Nephron progenitor cell (in vitro differentiated cells): ENCODE data around the gene MAGEF1.

Experiments
- DNase-seq: peaks from one replicate; pipeline ENCODE4 v3.0.0; 2021
- H3K27ac Mint-ChIP-seq: 2 replicates; pipeline ENCODE4 v1.8.0; 2021; ENCODE audit warnings: mild to moderate bottlenecking, moderate library complexity, mixed read lengths
- H3K27me3 Mint-ChIP-seq: 2 replicates; pipeline ENCODE4 v1.8.0; 2021; ENCODE audit warnings: mild to moderate bottlenecking, low read depth, mixed read lengths; ENCODE audit not compliant: poor library complexity
- H3K36me3 Mint-ChIP-seq: 2 replicates; pipeline ENCODE4 v1.8.0; 2021; ENCODE audit warnings: low read depth, mixed read lengths
- H3K4me1 Mint-ChIP-seq: 2 replicates; pipeline ENCODE4 v1.8.0; 2021; ENCODE audit warnings: mixed read lengths
- H3K4me3 Mint-ChIP-seq: 2 replicates; pipeline ENCODE4 v1.8.0; 2021; ENCODE audit warnings: mild to moderate bottlenecking, moderate library complexity, mixed read lengths
- H3K9me3 Mint-ChIP-seq: 2 replicates; pipeline ENCODE4 v1.8.0; 2021; ENCODE audit warnings: mild to moderate bottlenecking, moderate library complexity, mixed read lengths
- CTCF ChIP-seq: fragments of 200-600 bp; sonication (generic); IDR thresholded peaks from 2 replicates; pipeline ENCODE4 v1.5.0; 2021; ENCODE audit warnings: antibody characterized with exemption

Gene MAGEF1

GRCh38 chr3:184728010-184728527, 16.2 kb upstream of the MAGEF1 start:
- no peak for DNase-seq
- H3K4me1 Mint-ChIP-seq, result peaks cover 67% of the 10 kb centered on the region
- no peak overlapping the region for H3K27ac Mint-ChIP-seq
- TF ChIP-seq CTCF, result no peak
- no peak overlapping the region for H3K4me3 Mint-ChIP-seq
- H3K9me3 Mint-ChIP-seq, result no peaks in the 10 kb centered on the region
- H3K36me3 Mint-ChIP-seq, result peaks cover 3% of the 10 kb centered on the region
- H3K27me3 Mint-ChIP-seq, result peaks cover 3% of the 10 kb centered on the region

- peak overlapping the region; percentile 59 for H3K4me3 Mint-ChIP-seq
Measured at GRCh38 chr3:184727357-184728009, 15.6 kb upstream of the MAGEF1 start.

GRCh38 chr3:184726497-184726896, 14.6 kb upstream of the MAGEF1 start:
- Mint-ChIP-seq H3K36me3 (peaks cover 3% of the 10 kb centered on the region), H3K9me3 (no peaks in the 10 kb centered on the region), H3K27ac (peak overlapping the region; percentile 18), H3K4me3 (peak overlapping the region; percentile 19), H3K4me1 (peaks cover 51% of the 10 kb centered on the region), H3K27me3 (no peaks in the 10 kb centered on the region)
- TF ChIP-seq CTCF, result no peak
- no peak for DNase-seq

More at GRCh38 chr3:184727357-184728009, 15.6 kb upstream of the MAGEF1 start:
- Mint-ChIP-seq H3K4me1 (peaks cover 61% of the 10 kb centered on the region), H3K27ac (peak overlapping the region; percentile 97), H3K9me3 (no peaks in the 10 kb centered on the region), H3K36me3 (peaks cover 3% of the 10 kb centered on the region), H3K27me3 (no peaks in the 10 kb centered on the region)
- DNase-seq, result peak; percentile 71
- peak; percentile 71 for TF ChIP-seq CTCF

GRCh38 chr3:184725176-184725719, 13.4 kb upstream of the MAGEF1 start:
- DNase-seq, result no peak
- Mint-ChIP-seq H3K4me3 (no peak overlapping the region), H3K27ac (no peak overlapping the region), H3K27me3 (no peaks in the 10 kb centered on the region), H3K36me3 (peaks cover 3% of the 10 kb centered on the region), H3K4me1 (peaks cover 38% of the 10 kb centered on the region), H3K9me3 (no peaks in the 10 kb centered on the region)
- TF ChIP-seq CTCF, result no peak

- no peak for DNase-seq
- no peak overlapping the region for H3K27ac Mint-ChIP-seq
- H3K4me3 Mint-ChIP-seq, result no peak overlapping the region
- no peaks in the 10 kb centered on the region for H3K27me3 Mint-ChIP-seq
- H3K9me3 Mint-ChIP-seq, result no peaks in the 10 kb centered on the region
- no peak for TF ChIP-seq CTCF
- no peaks in the 10 kb centered on the region for H3K36me3 Mint-ChIP-seq
- H3K4me1 Mint-ChIP-seq, result peaks cover 39% of the 10 kb centered on the region
Measured at GRCh38 chr3:184724699-184725098, 12.8 kb upstream of the MAGEF1 start.

GRCh38 chr3:184719709-184720108, 7.8 kb upstream of the MAGEF1 start:
- H3K9me3 Mint-ChIP-seq, result no peaks in the 10 kb centered on the region
- H3K4me3 Mint-ChIP-seq, result no peak overlapping the region
- no peaks in the 10 kb centered on the region for H3K36me3 Mint-ChIP-seq
- H3K27ac Mint-ChIP-seq, result no peak overlapping the region
- peaks cover 2% of the 10 kb centered on the region for H3K27me3 Mint-ChIP-seq
- peaks cover 51% of the 10 kb centered on the region for H3K4me1 Mint-ChIP-seq
- TF ChIP-seq CTCF, result no peak
- no peak for DNase-seq
